Hepatocyte (in vitro differentiated cells): ENCODE data around the gene ITGB7.

Experiments
- CTCF ChIP-seq: fragments of 200-600 bp; sonication (generic); IDR thresholded peaks from 2 replicates; pipeline ENCODE4 v1.5.1; 2016; ENCODE audit warnings: antibody characterized with exemption, mild to moderate bottlenecking; ENCODE audit not compliant: poor library complexity
- EZH2 ChIP-seq: fragments of 200-600 bp; sonication (generic); IDR thresholded peaks from 2 replicates; pipeline ENCODE4 v1.6.1; 2016; ENCODE audit warnings: antibody characterized with exemption, mild to moderate bottlenecking, borderline replicate concordance
- EZH2phosphoT487 ChIP-seq: fragments of 200-600 bp; sonication (generic); IDR thresholded peaks from one replicate; pipeline ENCODE4 v1.6.1; 2018; ENCODE audit warnings: antibody characterized with exemption, mild to moderate bottlenecking, low read depth, moderate library complexity; ENCODE audit not compliant: unreplicated experiment, severe bottlenecking

GRCh38 chr12:53174881-53175491 lies 32.1 kb downstream of the ITGB7 start:
- TF ChIP-seq CTCF (no peak), EZH2 (no peak), EZH2phosphoT487 (no peak)
